DOHH2 (cell line): Measurements from ENCODE around the gene MYG1.

Experiments
- H3F3A ChIP-seq: fragments of 200-600 bp; sonication (generic), shearing (Covaris generic); 2 replicates; pipeline ENCODE4 v1.6.0; 2016; ENCODE audit warnings: antibody characterized with exemption, mild to moderate bottlenecking; ENCODE audit not compliant: control insufficient read depth, insufficient read depth
- H3K27ac ChIP-seq: fragments of 200-600 bp; sonication (generic); 2 replicates; pipeline ENCODE4 v1.5.1; 2014; ENCODE audit warnings: low read depth, mild to moderate bottlenecking, low read length, moderate library complexity
- H3K27me3 ChIP-seq: fragments of 200-600 bp; sonication (generic); 2 replicates; pipeline ENCODE4 v1.6.1; 2014; ENCODE audit warnings: mild to moderate bottlenecking, low read length, mixed read lengths; ENCODE audit not compliant: control insufficient read depth
- H3K36me3 ChIP-seq: fragments of 200-600 bp; sonication (generic); 2 replicates; pipeline ENCODE4 v1.6.1; 2014; ENCODE audit warnings: mild to moderate bottlenecking, low read length, moderate library complexity, mixed read lengths; ENCODE audit not compliant: control insufficient read depth
- H3K4me1 ChIP-seq: fragments of 200-600 bp; sonication (generic); 2 replicates; pipeline ENCODE4 v1.6.1; 2014; ENCODE audit warnings: mild to moderate bottlenecking, low read length, mixed read lengths; ENCODE audit not compliant: control insufficient read depth
- H3K4me2 ChIP-seq: fragments of 200-600 bp; sonication (generic); 2 replicates; pipeline ENCODE4 v1.6.0; 2014; ENCODE audit warnings: mild to moderate bottlenecking, low read length, moderate library complexity
- H3K4me3 ChIP-seq: fragments of 200-600 bp; sonication (generic); 2 replicates; pipeline ENCODE4 v1.5.1; 2014; ENCODE audit warnings: mild to moderate bottlenecking, low read length, mixed read lengths
- H3K79me2 ChIP-seq: fragments of 200-600 bp; sonication (generic); 2 replicates; pipeline ENCODE4 v1.6.1; 2014; ENCODE audit warnings: mild to moderate bottlenecking, low read length, mixed read lengths; ENCODE audit not compliant: control insufficient read depth
- H3K9me2 ChIP-seq: fragments of 200-600 bp; sonication (generic); replicated peaks from 2 replicates; pipeline ENCODE4 v1.6.1; 2014; ENCODE audit warnings: mild to moderate bottlenecking, low read length, mixed read lengths; ENCODE audit not compliant: control insufficient read depth
- H3K9me3 ChIP-seq: fragments of 200-600 bp; sonication (generic); 2 replicates; pipeline ENCODE4 v1.6.1; 2014; ENCODE audit warnings: antibody characterized with exemption, low read length, mixed read lengths; ENCODE audit not compliant: control insufficient read depth, insufficient read depth
- H4K20me1 ChIP-seq: fragments of 200-600 bp; sonication (generic); 2 replicates; pipeline ENCODE4 v1.6.0; 2014; ENCODE audit warnings: low read depth, mild to moderate bottlenecking, antibody characterized with exemption, low read length, moderate library complexity; ENCODE audit not compliant: control insufficient read depth, insufficient read depth
- CTCF ChIP-seq: fragments of 200-600 bp; sonication (generic); IDR thresholded peaks from one replicate; pipeline ENCODE4 v1.5.1; 2014; ENCODE audit warnings: antibody characterized with exemption, mild to moderate bottlenecking, low read depth, low read length; ENCODE audit not compliant: poor library complexity, severe bottlenecking
- EZH2phosphoT487 ChIP-seq: fragments of 200-600 bp; sonication (generic); IDR thresholded peaks from 2 replicates; pipeline ENCODE4 v1.6.1; 2017; ENCODE audit warnings: borderline replicate concordance, mild to moderate bottlenecking, antibody characterized with exemption, low read length, moderate library complexity, mixed read lengths

Gene MYG1

GRCh38 chr12:53306826-53307225, 7.3 kb downstream of the MYG1 start:
- Histone ChIP-seq H3K27me3 (no peaks in the 10 kb centered on the region), H3K27ac (no peak overlapping the region), H3K79me2 (peaks cover 10% of the 10 kb centered on the region), H3K36me3 (peaks cover 63% of the 10 kb centered on the region), H4K20me1 (no peaks in the 10 kb centered on the region), H3F3A (peaks cover 4% of the 10 kb centered on the region; the same call in 1 of the 2 replicates), H3K4me3 (no peak overlapping the region), H3K9me3 (no peaks in the 10 kb centered on the region), H3K4me2 (no peak overlapping the region), H3K9me2 (no peaks in the 10 kb centered on the region), H3K4me1 (0 out of 2 replicates have a peak, but pooled peaks cover 3% of the 10 kb centered on the region)
- TF ChIP-seq CTCF (no peak), EZH2phosphoT487 (no peak)

GRCh38 chr12:53308276-53308675, 8.8 kb downstream of the MYG1 start:
- Histone ChIP-seq H3K9me3 (no peaks in the 10 kb centered on the region), H3K79me2 (peaks cover 2% of the 10 kb centered on the region), H3F3A (no peaks in the 10 kb centered on the region), H4K20me1 (no peaks in the 10 kb centered on the region), H3K4me3 (no peak overlapping the region), H3K9me2 (no peaks in the 10 kb centered on the region), H3K4me1 (no peaks in the 10 kb centered on the region), H3K27me3 (no peaks in the 10 kb centered on the region), H3K27ac (no peak overlapping the region), H3K36me3 (peaks cover 49% of the 10 kb centered on the region), H3K4me2 (no peak overlapping the region)
- TF ChIP-seq CTCF (no peak), EZH2phosphoT487 (no peak)

GRCh38 chr12:53313996-53314395, 14.5 kb downstream of the MYG1 start:
- TF ChIP-seq CTCF (no peak), EZH2phosphoT487 (no peak)
- no peak overlapping the region for H3K4me2 ChIP-seq
- no peak overlapping the region for H3K4me3 ChIP-seq
- H3K9me2 ChIP-seq, result no peaks in the 10 kb centered on the region
- H3K27ac ChIP-seq, result no peak overlapping the region
- H3K36me3 ChIP-seq, result peaks cover 44% of the 10 kb centered on the region
- no peaks in the 10 kb centered on the region for H3F3A ChIP-seq
- no peaks in the 10 kb centered on the region for H3K27me3 ChIP-seq
- peaks cover 4% of the 10 kb centered on the region; the same call in 1 of the 2 replicates for H3K79me2 ChIP-seq
- H4K20me1 ChIP-seq, result no peaks in the 10 kb centered on the region
- H3K9me3 ChIP-seq, result no peaks in the 10 kb centered on the region
- H3K4me1 ChIP-seq, result no peaks in the 10 kb centered on the region
